ENCODE measurements around the gene SMARCA1. TPM values are rescaled to one million over a fixed set of nuclear protein-coding genes. Genes with fewer than 3 reads are reported as not detected.

Gene SMARCA1
- total and polyA plus RNA-seq, 8 donors = 7.9 to 89.8 (median 29.4) TPM

DNA sequence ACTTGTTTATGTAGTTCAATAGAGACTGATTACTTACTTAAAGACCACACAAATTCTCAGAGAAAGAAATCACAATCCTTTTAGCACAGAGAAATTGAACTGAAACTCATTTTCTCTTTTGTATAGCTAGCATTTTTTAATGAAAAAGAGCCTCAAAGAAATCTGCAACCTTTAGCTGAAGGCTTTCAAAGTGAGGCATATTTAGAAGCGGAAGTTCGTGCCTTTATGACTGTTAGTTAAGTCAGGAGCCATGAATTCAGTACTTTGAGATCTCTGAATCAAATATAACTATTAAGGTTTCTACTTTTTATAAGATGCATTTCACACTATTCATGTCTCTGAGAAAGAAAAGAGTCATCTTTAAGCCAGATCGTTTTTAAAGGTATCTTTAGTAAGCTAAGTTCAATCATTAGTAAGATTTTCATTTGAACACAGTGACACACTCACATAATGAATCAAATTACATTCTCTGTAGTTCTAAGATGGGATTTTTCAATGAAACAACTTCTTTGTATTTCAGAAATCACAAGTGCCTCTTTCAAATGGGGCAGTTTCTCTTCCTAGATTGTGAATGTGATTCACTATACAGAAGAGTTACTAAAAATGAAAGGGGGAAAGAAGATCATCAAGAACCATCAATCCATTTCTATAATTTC is 61.4 kb downstream of the SMARCA1 start:
- H3K36me3 ChIP-seq = peaks cover 0 to 24% (median 14%) of the 10 kb centered on the region in 4 donors
- 45 to 68% (median 58%) methylated on average over 3 of the region's 3 CpGs for WGBS, 5 donors
- no peaks in the 10 kb centered on the region for H3K27me3 ChIP-seq
- no peak for DNase-seq
- H3K4me1 ChIP-seq = no peaks in the 10 kb centered on the region
- intact Hi-C loops (cut with DNase I; ENCODE audit: low total_unique reads) = no loop called here
- H3K27ac ChIP-seq = no peak overlapping the region
- no peak overlapping the region for H3K4me3 ChIP-seq
- no peaks in the 10 kb centered on the region for H3K9me3 ChIP-seq
- TF ChIP-seq EP300 (IDR thresholded peaks at IDR 0.05) (no peak), POLR2A (IDR thresholded peaks at IDR 0.05) (no peak), POLR2AphosphoS5 (IDR thresholded peaks at IDR 0.05) (no peak)
- TF ChIP-seq, protein P1, sequence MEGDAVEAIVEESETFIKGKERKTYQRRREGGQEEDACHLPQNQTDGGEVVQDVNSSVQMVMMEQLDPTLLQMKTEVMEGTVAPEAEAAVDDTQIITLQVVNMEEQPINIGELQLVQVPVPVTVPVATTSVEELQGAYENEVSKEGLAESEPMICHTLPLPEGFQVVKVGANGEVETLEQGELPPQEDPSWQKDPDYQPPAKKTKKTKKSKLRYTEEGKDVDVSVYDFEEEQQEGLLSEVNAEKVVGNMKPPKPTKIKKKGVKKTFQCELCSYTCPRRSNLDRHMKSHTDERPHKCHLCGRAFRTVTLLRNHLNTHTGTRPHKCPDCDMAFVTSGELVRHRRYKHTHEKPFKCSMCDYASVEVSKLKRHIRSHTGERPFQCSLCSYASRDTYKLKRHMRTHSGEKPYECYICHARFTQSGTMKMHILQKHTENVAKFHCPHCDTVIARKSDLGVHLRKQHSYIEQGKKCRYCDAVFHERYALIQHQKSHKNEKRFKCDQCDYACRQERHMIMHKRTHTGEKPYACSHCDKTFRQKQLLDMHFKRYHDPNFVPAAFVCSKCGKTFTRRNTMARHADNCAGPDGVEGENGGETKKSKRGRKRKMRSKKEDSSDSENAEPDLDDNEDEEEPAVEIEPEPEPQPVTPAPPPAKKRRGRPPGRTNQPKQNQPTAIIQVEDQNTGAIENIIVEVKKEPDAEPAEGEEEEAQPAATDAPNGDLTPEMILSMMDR (IDR thresholded peaks at IDR 0.05) = no peak

DNA sequence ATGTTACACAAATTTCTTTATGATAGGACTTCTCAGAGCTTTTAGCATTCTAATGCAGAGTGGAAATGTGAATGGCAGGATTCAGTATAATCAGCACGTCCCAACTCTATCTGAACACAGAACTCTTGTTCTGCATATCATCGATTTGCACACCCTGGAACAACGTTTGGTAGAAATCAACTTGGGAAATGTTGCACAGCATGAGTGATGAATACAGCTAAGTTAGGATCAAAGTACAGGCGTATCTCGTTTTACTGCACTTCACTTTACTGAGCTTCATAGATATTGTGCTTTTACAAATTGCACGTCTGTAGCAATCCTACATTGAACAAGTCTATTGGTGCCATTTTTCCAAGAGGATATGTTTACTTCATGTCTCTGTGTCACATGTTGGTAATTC is 70.8 kb downstream of the SMARCA1 start:
- no peak for DNase-seq
- no peaks in the 10 kb centered on the region for H3K4me1 ChIP-seq
- TF ChIP-seq, protein P1 (IDR thresholded peaks at IDR 0.05) = no peak
- TF ChIP-seq POLR2A (IDR thresholded peaks at IDR 0.05) (no peak), POLR2AphosphoS5 (IDR thresholded peaks at IDR 0.05) (no peak), EP300 (IDR thresholded peaks at IDR 0.05) (no peak)
- H3K4me3 ChIP-seq = no peak overlapping the region
- H3K9me3 ChIP-seq = no peaks in the 10 kb centered on the region
- H3K36me3 ChIP-seq = no peaks in the 10 kb centered on the region
- H3K27me3 ChIP-seq = no peaks in the 10 kb centered on the region
- intact Hi-C loops (cut with DNase I; ENCODE audit: low total_unique reads) = no loop called here
- 77 to 95% (median 81%) methylated on average over 6 of the region's 6 CpGs for WGBS, 5 donors
- H3K27ac ChIP-seq = no peak overlapping the region

DNA sequence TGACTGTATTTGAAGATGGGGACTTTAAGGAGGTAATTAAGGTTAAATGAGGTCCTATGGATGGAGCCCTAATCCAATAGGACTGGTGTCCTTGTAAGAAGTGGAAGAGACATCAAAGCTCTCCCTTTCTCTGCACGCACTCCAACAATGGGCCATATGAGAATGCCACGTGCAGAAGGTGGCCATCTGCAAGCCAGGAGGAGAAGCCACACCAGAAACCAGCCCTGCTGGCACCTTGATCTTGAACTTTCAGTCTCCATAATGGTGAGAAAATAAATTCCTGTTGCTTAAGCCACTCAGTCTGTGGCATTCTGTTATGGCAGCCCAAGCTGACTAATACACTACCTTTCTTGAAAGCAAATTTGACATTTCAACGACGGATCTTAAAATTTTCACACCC is 73.2 kb downstream of the SMARCA1 start:
- no peaks in the 10 kb centered on the region for H3K36me3 ChIP-seq
- no peak overlapping the region for H3K4me3 ChIP-seq
- no peak for DNase-seq
- no peaks in the 10 kb centered on the region for H3K9me3 ChIP-seq
- intact Hi-C loops (cut with DNase I; ENCODE audit: low total_unique reads) = no loop called here
- no peak overlapping the region for H3K27ac ChIP-seq
- no peaks in the 10 kb centered on the region for H3K27me3 ChIP-seq
- 44 to 96% (median 93%) methylated on average over 4 of the region's 4 CpGs for WGBS, 5 donors
- no peaks in the 10 kb centered on the region for H3K4me1 ChIP-seq
- TF ChIP-seq POLR2A (IDR thresholded peaks at IDR 0.05) (no peak), EP300 (IDR thresholded peaks at IDR 0.05) (no peak), POLR2AphosphoS5 (IDR thresholded peaks at IDR 0.05) (no peak)
- TF ChIP-seq, protein P1 (IDR thresholded peaks at IDR 0.05) = no peak

DNA sequence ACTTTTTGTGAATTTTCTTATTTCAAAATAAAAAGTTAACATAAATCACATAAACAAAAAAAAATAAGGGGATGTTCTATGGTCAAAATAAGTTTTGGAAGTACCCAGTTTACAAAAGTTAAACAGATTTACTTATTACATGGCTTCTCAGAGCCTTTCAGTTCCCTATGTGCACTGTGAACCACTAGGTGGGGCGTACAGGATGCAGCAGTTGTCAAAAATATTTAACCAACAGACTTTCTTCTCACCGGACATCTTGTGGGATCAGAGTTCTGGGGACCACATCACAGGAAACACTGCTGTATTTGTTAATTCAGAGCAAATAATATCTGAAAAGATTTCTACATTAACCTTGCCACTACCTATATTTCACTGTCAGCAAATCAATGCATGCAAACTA is 74.1 kb downstream of the SMARCA1 start:
- no peak for DNase-seq
- intact Hi-C loops (cut with DNase I; ENCODE audit: low total_unique reads) = no loop called here
- TF ChIP-seq POLR2AphosphoS5 (IDR thresholded peaks at IDR 0.05) (no peak), POLR2A (IDR thresholded peaks at IDR 0.05) (no peak), EP300 (IDR thresholded peaks at IDR 0.05) (no peak)
- TF ChIP-seq, protein P1 (IDR thresholded peaks at IDR 0.05) = no peak
- Histone ChIP-seq H3K36me3 (no peaks in the 10 kb centered on the region), H3K27ac (no peak overlapping the region), H3K4me3 (no peak overlapping the region), H3K9me3 (no peaks in the 10 kb centered on the region), H3K27me3 (no peaks in the 10 kb centered on the region), H3K4me1 (no peaks in the 10 kb centered on the region)
- 62 to 85% (median 64%) methylated on average over 2 of the region's 2 CpGs for WGBS, 5 donors

Measured in stomach (tissue), 9 donors.